LHCN-M2 (cell line): Measurements from ENCODE around the gene DNAH7. TPM values are rescaled to one million over a fixed set of nuclear protein-coding genes. Genes with fewer than 3 reads are reported as not detected.
A peak's percentile ranks its signal among the peaks of the same experiment; 100 is the strongest.
"Not testable (repeated sequence)": the region's sequence is repeated elsewhere in the genome, so short reads cannot be mapped to it uniquely, and the experiment has no call there.

Source experiments
- DNase-seq: peaks from one replicate; pipeline ENCODE4 v3.0.0-alpha.2; 2012; ENCODE audit warnings: low read depth
- polyA plus RNA-seq: library from polyadenylated mRNA; unstranded; fragments of >200 nt; gene quantifications from one replicate; pipeline ENCODE4 v1.2.1, GENCODE V29; 2012; ENCODE audit warnings: missing spikeins
- total RNA-seq: library from RNA; depleted of rRNA; stranded (reverse); fragments of >200 nt; gene quantifications from 2 replicates; pipeline ENCODE4 v1.2.3, GENCODE V29; 2014; rRNA removed

DNAH7 gene
- total RNA-seq, result 0.26 and 0.86 TPM in 2 replicates
- 0.11 TPM for polyA plus RNA-seq

- peak; percentile 89 for DNase-seq
Observed at GRCh38 chr2:196068271-196069209, at the start of gene DNAH7. TSS of gene DNAH7 (minus strand) at chr2:196068837. CDS start at chr2:196068711, 126 bp downstream.

GRCh38 chr2:196117214-196117705 is 48.6 kb upstream of the DNAH7 start:
- DNase-seq, result no peak

GRCh38 chr2:196113061-196113974 is 44.7 kb upstream of the DNAH7 start:
- DNase-seq, result peak; percentile 67

- peak; percentile 95 for DNase-seq
Observed at GRCh38 chr2:196112418-196113034, 43.9 kb upstream of the DNAH7 start.

GRCh38 chr2:196108604-196109003 is 40.0 kb upstream of the DNAH7 start:
- DNase-seq, result no peak

- no peak for DNase-seq
Observed at GRCh38 chr2:196105951-196106350, 37.3 kb upstream of the DNAH7 start.

GRCh38 chr2:196104066-196104465 is 35.4 kb upstream of the DNAH7 start:
- no peak for DNase-seq

GRCh38 chr2:196103626-196104025 is 35.0 kb upstream of the DNAH7 start:
- no peak for DNase-seq

- peak; percentile 63 for DNase-seq
Observed at GRCh38 chr2:196101325-196101991, 32.8 kb upstream of the DNAH7 start.

GRCh38 chr2:196099916-196100315 is 31.3 kb upstream of the DNAH7 start:
- DNase-seq, result no peak

GRCh38 chr2:196097864-196098660 is 29.4 kb upstream of the DNAH7 start:
- no peak for DNase-seq

GRCh38 chr2:196096982-196097745 is 28.5 kb upstream of the DNAH7 start:
- no peak for DNase-seq

- DNase-seq, result no peak
Observed at GRCh38 chr2:196096264-196096663, 27.6 kb upstream of the DNAH7 start.

GRCh38 chr2:196089448-196089847 is 20.8 kb upstream of the DNAH7 start:
- not testable (repeated sequence) for DNase-seq

GRCh38 chr2:196088203-196088602 is 19.6 kb upstream of the DNAH7 start:
- peak; percentile 71 for DNase-seq

- no peak for DNase-seq
Observed at GRCh38 chr2:196086517-196087368, 18.1 kb upstream of the DNAH7 start.

- DNase-seq, result no peak
Observed at GRCh38 chr2:196083601-196084000, 15.0 kb upstream of the DNAH7 start.

GRCh38 chr2:196080526-196080925 is 11.9 kb upstream of the DNAH7 start:
- DNase-seq, result no peak
